Renal cortex interstitium (tissue), 11 donors: ENCODE data around the gene RAB14. TPM values are rescaled to one million over a fixed set of nuclear protein-coding genes. Genes with fewer than 3 reads are reported as not detected.

Source experiments
- DNase-seq, 11 donors: peaks; one replicate each; pipeline ENCODE4 v3.0.0-alpha.2; 2013; ENCODE audit warnings: low read depth in 9 of 11, low spot score in 4 of 11; ENCODE audit errors: extremely low read depth in 1 of 11
- polyA plus RNA-seq, 3 donors: library from polyadenylated mRNA; unstranded; fragments of 120-200 nt; gene quantifications; one replicate each; pipeline ENCODE4 v1.2.1, GENCODE V29; 2013; ENCODE audit not compliant: insufficient read length in 3 of 3

RAB14 gene
- polyA plus RNA-seq, 3 donors = 95.4 to 112 (median 97.0) TPM

- DNase-seq = peak in 2 of 11 donors; percentile 22 to 25
Observed at GRCh38 chr9:121201045-121201737, 478 bp downstream of the RAB14 start.

- no peak for DNase-seq
Observed at GRCh38 chr9:121200356-121200755, 1.3 kb downstream of the RAB14 start.

GRCh38 chr9:121199921-121200320 is 1.7 kb downstream of the RAB14 start:
- DNase-seq = no peak

- no peak for DNase-seq
Observed at GRCh38 chr9:121198512-121199042, 3.1 kb downstream of the RAB14 start.

- DNase-seq = no peak
Observed at GRCh38 chr9:121197132-121197531, 4.5 kb downstream of the RAB14 start.

- no peak for DNase-seq
Observed at GRCh38 chr9:121196389-121196788, 5.3 kb downstream of the RAB14 start.

GRCh38 chr9:121194730-121195129 is 6.9 kb downstream of the RAB14 start:
- no peak for DNase-seq

GRCh38 chr9:121192959-121193640 is 8.6 kb downstream of the RAB14 start:
- no peak for DNase-seq

GRCh38 chr9:121192518-121192917 is 9.2 kb downstream of the RAB14 start:
- DNase-seq = no peak

GRCh38 chr9:121191235-121191634 is 10.4 kb downstream of the RAB14 start:
- no peak for DNase-seq

GRCh38 chr9:121189660-121190059 is 12.0 kb downstream of the RAB14 start:
- no peak for DNase-seq

- no peak for DNase-seq
Observed at GRCh38 chr9:121189006-121189405, 12.7 kb downstream of the RAB14 start.

GRCh38 chr9:121187636-121188305 is 13.9 kb downstream of the RAB14 start:
- DNase-seq = peak in 2 of 11 donors; percentile 11 to 48

GRCh38 chr9:121185774-121186403 is 15.8 kb downstream of the RAB14 start:
- DNase-seq = no peak

- DNase-seq = no peak
Observed at GRCh38 chr9:121185178-121185745, 16.4 kb downstream of the RAB14 start.

- no peak for DNase-seq
Observed at GRCh38 chr9:121184463-121184862, 17.2 kb downstream of the RAB14 start.

GRCh38 chr9:121183666-121184423 is 17.8 kb downstream of the RAB14 start:
- no peak for DNase-seq

- no peak for DNase-seq
Observed at GRCh38 chr9:121182989-121183388, 18.7 kb downstream of the RAB14 start.
